KOPT-K1 (cell line): Measurements from ENCODE around the gene KRTAP10-12.
"Not testable (repeated sequence)": the region's sequence is repeated elsewhere in the genome, so short reads cannot be mapped to it uniquely, and the experiment has no call there.

Experiments used
- H3K27ac ChIP-seq: fragments of 200-600 bp; sonication (generic); 2 replicates; pipeline ENCODE4 v1.5.1; 2016; ENCODE audit warnings: antibody characterized with exemption, mild to moderate bottlenecking, low read depth, low read length; ENCODE audit not compliant: poor library complexity, severe bottlenecking
- H3K36me3 ChIP-seq: fragments of 200-600 bp; sonication (generic); 2 replicates; pipeline ENCODE4 v1.5.1; 2017; ENCODE audit warnings: antibody characterized with exemption, mild to moderate bottlenecking, low read length, moderate library complexity; ENCODE audit not compliant: insufficient read depth
- H3K9me3 ChIP-seq: fragments of 200-600 bp; sonication (generic); 2 replicates; pipeline ENCODE4 v1.5.1; 2017; ENCODE audit warnings: antibody characterized with exemption, low read length, mild to moderate bottlenecking; ENCODE audit not compliant: insufficient read depth, poor library complexity, severe bottlenecking

KRTAP10-12 gene

GRCh38 chr21:44686000-44686781 lies 10.8 kb upstream of the KRTAP10-12 start:
- H3K27ac ChIP-seq: no peak overlapping the region
- no peaks in the 10 kb centered on the region for H3K36me3 ChIP-seq
- H3K9me3 ChIP-seq: no peaks in the 10 kb centered on the region

- no peaks in the 10 kb centered on the region for H3K9me3 ChIP-seq
- no peak overlapping the region for H3K27ac ChIP-seq
- no peaks in the 10 kb centered on the region for H3K36me3 ChIP-seq
Observed at GRCh38 chr21:44686843-44687561, 10.0 kb upstream of the KRTAP10-12 start.

GRCh38 chr21:44687671-44688070 lies 9.3 kb upstream of the KRTAP10-12 start:
- peaks cover 4% of the 10 kb centered on the region for H3K9me3 ChIP-seq
- H3K27ac ChIP-seq: no peak overlapping the region
- no peaks in the 10 kb centered on the region for H3K36me3 ChIP-seq

GRCh38 chr21:44689740-44690139 lies 7.2 kb upstream of the KRTAP10-12 start:
- H3K36me3 ChIP-seq: not testable (repeated sequence)
- peaks cover 18% of the 10 kb centered on the region for H3K9me3 ChIP-seq

GRCh38 chr21:44691686-44692085 lies 5.3 kb upstream of the KRTAP10-12 start:
- H3K9me3 ChIP-seq: peaks cover 18% of the 10 kb centered on the region
- H3K27ac ChIP-seq: no peak overlapping the region
- H3K36me3 ChIP-seq: no peaks in the 10 kb centered on the region

More at GRCh38 chr21:44689740-44690139, 7.2 kb upstream of the KRTAP10-12 start:
- not testable (repeated sequence) for H3K27ac ChIP-seq

GRCh38 chr21:44692798-44693512 lies 4.0 kb upstream of the KRTAP10-12 start:
- H3K9me3 ChIP-seq: peaks cover 18% of the 10 kb centered on the region
- no peak overlapping the region for H3K27ac ChIP-seq
- H3K36me3 ChIP-seq: no peaks in the 10 kb centered on the region

- peaks cover 18% of the 10 kb centered on the region for H3K9me3 ChIP-seq
- H3K36me3 ChIP-seq: no peaks in the 10 kb centered on the region
- H3K27ac ChIP-seq: no peak overlapping the region
Observed at GRCh38 chr21:44694776-44695175, 2.2 kb upstream of the KRTAP10-12 start.

GRCh38 chr21:44695184-44695583 lies 1.8 kb upstream of the KRTAP10-12 start:
- Histone ChIP-seq H3K9me3 (peaks cover 18% of the 10 kb centered on the region), H3K36me3 (no peaks in the 10 kb centered on the region), H3K27ac (no peak overlapping the region)

GRCh38 chr21:44695641-44696040 lies 1.3 kb upstream of the KRTAP10-12 start:
- no peaks in the 10 kb centered on the region for H3K36me3 ChIP-seq
- H3K27ac ChIP-seq: no peak overlapping the region
- peaks cover 18% of the 10 kb centered on the region for H3K9me3 ChIP-seq

GRCh38 chr21:44696572-44696971 lies 400 bp upstream of the KRTAP10-12 start:
- H3K9me3 ChIP-seq: peaks cover 18% of the 10 kb centered on the region

GRCh38 chr21:44697811-44698734 lies 1.1 kb downstream of the KRTAP10-12 start:
- H3K27ac ChIP-seq: no peak overlapping the region
- H3K9me3 ChIP-seq: peaks cover 11% of the 10 kb centered on the region

More at GRCh38 chr21:44696572-44696971, 400 bp upstream of the KRTAP10-12 start:
- no peak overlapping the region for H3K27ac ChIP-seq
- no peaks in the 10 kb centered on the region for H3K36me3 ChIP-seq

GRCh38 chr21:44699502-44700001 lies 2.6 kb downstream of the KRTAP10-12 start:
- Histone ChIP-seq H3K36me3 (no peaks in the 10 kb centered on the region), H3K9me3 (no peaks in the 10 kb centered on the region)

More at GRCh38 chr21:44697811-44698734, 1.1 kb downstream of the KRTAP10-12 start:
- no peaks in the 10 kb centered on the region for H3K36me3 ChIP-seq

GRCh38 chr21:44700101-44701022 lies 3.4 kb downstream of the KRTAP10-12 start:
- H3K27ac ChIP-seq: no peak overlapping the region
- H3K36me3 ChIP-seq: no peaks in the 10 kb centered on the region
- no peaks in the 10 kb centered on the region for H3K9me3 ChIP-seq

More at GRCh38 chr21:44699502-44700001, 2.6 kb downstream of the KRTAP10-12 start:
- H3K27ac ChIP-seq: no peak overlapping the region
